ENCODE results near the gene TBC1D5. TPM values are rescaled to one million over a fixed set of nuclear protein-coding genes. Genes with fewer than 3 reads are reported as not detected.

Gene TBC1D5
- total and polyA plus RNA-seq, 2 of the 4 experiments (the other 2 are of a cell fraction): 16.4 to 57.0 TPM

DNA sequence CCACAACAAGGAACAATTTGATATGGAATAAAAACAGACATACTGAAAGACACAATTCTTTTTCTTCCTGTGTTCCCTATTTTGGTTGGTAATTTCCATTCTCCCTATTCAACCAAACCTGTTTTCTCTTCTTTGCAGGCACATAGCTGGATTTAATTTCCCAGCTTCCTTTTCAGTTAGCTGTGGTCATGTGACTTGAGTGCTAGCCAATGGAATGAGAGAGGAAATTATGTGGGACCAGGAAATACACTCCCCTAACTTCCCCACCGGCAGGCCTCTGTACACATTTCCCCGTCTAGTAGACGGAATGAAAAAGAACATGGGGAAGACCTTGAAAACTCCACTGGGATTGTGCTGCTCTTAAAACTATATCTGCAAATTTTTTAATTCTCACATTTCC is 351.6 kb downstream of the TBC1D5 start:
- no peaks in the 10 kb centered on the region for H3K79me1 ChIP-seq (ENCODE audit: low read depth in 1 of 2, low read length in 2 of 2)
- BruUV-seq (replicated peaks): no TSS peak
- H3K9me3 ChIP-seq (ENCODE audit: control insufficient read depth, insufficient read depth, low read length): no peaks in the 10 kb centered on the region
- no peak overlapping the region for H3K27ac ChIP-seq (ENCODE audit: insufficient read depth, low read length)
- DNase-seq: no peak
- H3K14ac ChIP-seq (replicated peaks; ENCODE audit: low read depth, low read length): no peak overlapping the region
- H4K5ac ChIP-seq (ENCODE audit: low read depth, low read length): no peak overlapping the region
- no peak overlapping the region for H2BK15ac ChIP-seq (ENCODE audit: low read depth, low read length)
- CTCF ChIA-PET: interaction anchor here (0.5 to 1.4 kb wide), 3 partner anchors 23 to 120 kb away, joined by 3 to 4 read pairs (median 4); no protein-coding TSS in a partner anchor
- no peak overlapping the region for H4K91ac ChIP-seq (ENCODE audit: insufficient read depth, low read depth, low read length)
- H2BK5ac ChIP-seq (ENCODE audit: low read depth, low read length, poor library complexity, severe bottlenecking): no peak overlapping the region
- no peak overlapping the region for H2BK20ac ChIP-seq (ENCODE audit: low read depth, low read length)
- no peak overlapping the region for H3K9ac ChIP-seq (ENCODE audit: low read depth, low read length)
- in situ Hi-C loops (cut with MboI; ENCODE audit: low sequenced_read_pairs): no loop called here
- no peaks in the 10 kb centered on the region for H3K9me1 ChIP-seq (ENCODE audit: insufficient read depth, low read length)
- dilution Hi-C loops (cut with HindIII; ENCODE audit: low sequenced_read_pairs, unreplicated experiment): no loop called here
- intact Hi-C loops (cut with micrococcal nuclease): no loop called here
- H4K20me1 ChIP-seq (ENCODE audit: insufficient read depth, low read length): no peaks in the 10 kb centered on the region
- no peak overlapping the region for H3K4ac ChIP-seq (ENCODE audit: low read depth, low read length)
- H3K36me3 ChIP-seq (ENCODE audit: control insufficient read depth, insufficient read depth, low read length): 0 out of 2 replicates have a peak, but pooled peaks cover 3% of the 10 kb centered on the region
- H3K4me3 ChIP-seq (ENCODE audit: insufficient read depth, low read depth, low read length): no peak overlapping the region
- POLR2A ChIA-PET (ENCODE audit: unreplicated experiment): no interaction called here
- H2BK120ac ChIP-seq (ENCODE audit: low read depth, low read length): no peak overlapping the region
- H3K4me2 ChIP-seq (ENCODE audit: low read depth, low read length): no peak overlapping the region
- H3K27me3 ChIP-seq (ENCODE audit: control insufficient read depth, insufficient read depth, low read length): no peaks in the 10 kb centered on the region
- no peak overlapping the region for H4K8ac ChIP-seq (ENCODE audit: low read depth in 2 of 2, low read length in 2 of 2)
- TF ChIP-seq CHD1 (IDR thresholded peaks at IDR 0.05; ENCODE audit: low read depth, low read length) (no peak), POLR2A (IDR thresholded peaks at IDR 0.05; ENCODE audit: low read depth, low read length) (no peak), SMC3 (IDR thresholded peaks at IDR 0.05; ENCODE audit: low read depth, low read length) (no peak), BHLHE40 (IDR thresholded peaks at IDR 0.05; ENCODE audit: low read depth, low read length) (no peak), RFX5 (IDR thresholded peaks at IDR 0.05; ENCODE audit: low read depth, low read length) (no peak)
- no peak overlapping the region for H3K56ac ChIP-seq (ENCODE audit: extremely low read depth, insufficient read depth, low read length)
- H3K4me1 ChIP-seq (ENCODE audit: control insufficient read depth, insufficient read depth, low read length): no peaks in the 10 kb centered on the region
- ATAC-seq (ENCODE audit: low read depth): no peak
- H3K23ac ChIP-seq (ENCODE audit: low read depth, low read length): no peak overlapping the region
- no peak overlapping the region for H2AK9ac ChIP-seq (replicated peaks; ENCODE audit: low read depth, low read length, poor library complexity)
- H2AFZ ChIP-seq (replicated peaks; ENCODE audit: low read length, poor library complexity): no peak overlapping the region
- H3K18ac ChIP-seq (ENCODE audit: low read depth, low read length): no peak overlapping the region
- no peak overlapping the region for H2AK5ac ChIP-seq (ENCODE audit: low read depth, low read length)
- WGBS, 2 experiments (ENCODE audit: extremely low coverage in 2 of 2, insufficient read length in 1 of 2): no CpG with 5 or more reads among the region's 3 CpGs

All from IMR-90 (cell line).